Measurements from ENCODE around the gene DLGAP4.

DLGAP4 gene

DNA sequence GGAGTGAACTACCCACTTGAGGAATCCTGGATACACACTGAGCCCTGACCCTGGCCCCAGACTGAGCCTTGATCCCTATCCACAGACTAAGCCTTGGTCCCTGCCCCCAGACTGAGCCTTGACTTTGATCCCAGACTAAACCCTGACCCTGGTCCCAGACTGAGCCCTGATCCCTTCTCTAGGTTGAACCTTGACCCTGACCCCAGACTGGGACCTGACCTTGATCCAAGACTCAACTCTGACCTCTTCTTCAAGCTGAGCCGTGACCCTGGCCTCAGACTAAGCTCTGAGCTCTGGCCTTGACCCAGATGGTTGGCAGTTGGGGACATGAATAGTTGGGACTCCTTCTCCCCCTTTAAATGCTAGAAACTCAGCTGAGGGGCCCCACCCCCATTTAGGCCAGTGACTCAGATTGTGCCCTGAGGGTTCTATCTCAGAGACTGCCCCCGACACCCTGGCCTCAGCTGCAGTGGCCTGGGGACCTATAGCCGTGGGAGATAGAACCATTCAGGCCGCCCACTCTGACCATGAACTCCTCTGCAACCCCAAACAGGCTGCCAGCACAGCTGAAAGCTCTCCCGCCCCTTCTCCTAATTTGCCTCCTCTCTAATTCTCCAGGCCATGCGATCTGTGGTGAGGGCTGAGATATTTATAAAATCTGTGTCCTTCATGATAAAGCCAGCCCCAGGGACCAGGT lies 84.7 kb downstream of the DLGAP4 start:
- H3K4me3 ChIP-seq (ENCODE audit: control insufficient read depth, low read depth, low read length) = no peak overlapping the region
- DNase-seq (ENCODE audit: low read depth) = no peak
- TF ChIP-seq, protein P1, sequence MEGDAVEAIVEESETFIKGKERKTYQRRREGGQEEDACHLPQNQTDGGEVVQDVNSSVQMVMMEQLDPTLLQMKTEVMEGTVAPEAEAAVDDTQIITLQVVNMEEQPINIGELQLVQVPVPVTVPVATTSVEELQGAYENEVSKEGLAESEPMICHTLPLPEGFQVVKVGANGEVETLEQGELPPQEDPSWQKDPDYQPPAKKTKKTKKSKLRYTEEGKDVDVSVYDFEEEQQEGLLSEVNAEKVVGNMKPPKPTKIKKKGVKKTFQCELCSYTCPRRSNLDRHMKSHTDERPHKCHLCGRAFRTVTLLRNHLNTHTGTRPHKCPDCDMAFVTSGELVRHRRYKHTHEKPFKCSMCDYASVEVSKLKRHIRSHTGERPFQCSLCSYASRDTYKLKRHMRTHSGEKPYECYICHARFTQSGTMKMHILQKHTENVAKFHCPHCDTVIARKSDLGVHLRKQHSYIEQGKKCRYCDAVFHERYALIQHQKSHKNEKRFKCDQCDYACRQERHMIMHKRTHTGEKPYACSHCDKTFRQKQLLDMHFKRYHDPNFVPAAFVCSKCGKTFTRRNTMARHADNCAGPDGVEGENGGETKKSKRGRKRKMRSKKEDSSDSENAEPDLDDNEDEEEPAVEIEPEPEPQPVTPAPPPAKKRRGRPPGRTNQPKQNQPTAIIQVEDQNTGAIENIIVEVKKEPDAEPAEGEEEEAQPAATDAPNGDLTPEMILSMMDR (conservative IDR thresholded peaks at IDR 0.05; ENCODE audit: control insufficient read depth, insufficient read depth, low read depth, low read length) = no peak

DNA sequence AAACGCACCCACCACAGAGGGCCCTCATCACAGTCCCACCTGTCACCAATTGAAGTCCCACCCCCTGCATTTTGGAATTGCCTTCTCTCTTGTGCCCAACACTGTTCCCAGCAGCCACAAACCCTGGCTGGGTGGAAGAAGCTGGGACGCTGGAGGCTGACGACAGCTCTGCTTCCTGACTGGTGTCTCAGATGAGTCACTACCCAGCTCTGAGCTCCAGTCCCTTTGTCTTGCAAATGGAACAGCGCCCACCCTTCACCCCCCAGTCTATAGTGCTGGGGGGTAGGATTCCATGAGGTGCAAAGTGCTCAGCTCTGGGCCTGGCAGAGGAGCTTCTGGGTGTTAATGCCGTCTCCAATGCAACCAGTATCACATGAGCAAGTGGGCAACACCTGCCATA lies 85.3 kb downstream of the DLGAP4 start:
- DNase-seq (ENCODE audit: low read depth) = no peak
- no peak overlapping the region for H3K4me3 ChIP-seq (ENCODE audit: control insufficient read depth, low read depth, low read length)
- TF ChIP-seq, protein P1 (conservative IDR thresholded peaks at IDR 0.05; ENCODE audit: control insufficient read depth, insufficient read depth, low read depth, low read length) = no peak

DNA sequence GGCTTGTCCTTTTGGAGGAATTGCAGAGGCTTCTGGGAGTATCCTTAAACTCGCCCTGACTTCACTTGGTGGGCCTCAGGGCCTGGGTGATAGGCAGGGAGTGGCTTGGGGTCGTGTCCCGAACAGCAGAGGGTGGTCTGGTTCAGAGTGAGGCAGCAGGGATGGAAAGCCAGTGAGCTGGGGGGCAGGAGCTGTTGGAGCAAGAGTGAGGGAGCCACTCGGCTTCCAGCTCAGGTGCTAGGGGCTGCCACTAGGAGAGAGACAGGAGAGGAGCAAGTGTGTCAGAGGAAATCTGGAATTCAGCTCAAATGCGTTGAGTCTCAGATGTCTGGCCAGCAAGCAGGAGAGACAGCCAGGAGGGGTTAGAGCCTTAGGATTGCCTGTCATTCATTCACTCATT lies 85.8 kb downstream of the DLGAP4 start:
- DNase-seq (ENCODE audit: low read depth) = no peak
- TF ChIP-seq, protein P1 (conservative IDR thresholded peaks at IDR 0.05; ENCODE audit: control insufficient read depth, insufficient read depth, low read depth, low read length) = no peak

DNA sequence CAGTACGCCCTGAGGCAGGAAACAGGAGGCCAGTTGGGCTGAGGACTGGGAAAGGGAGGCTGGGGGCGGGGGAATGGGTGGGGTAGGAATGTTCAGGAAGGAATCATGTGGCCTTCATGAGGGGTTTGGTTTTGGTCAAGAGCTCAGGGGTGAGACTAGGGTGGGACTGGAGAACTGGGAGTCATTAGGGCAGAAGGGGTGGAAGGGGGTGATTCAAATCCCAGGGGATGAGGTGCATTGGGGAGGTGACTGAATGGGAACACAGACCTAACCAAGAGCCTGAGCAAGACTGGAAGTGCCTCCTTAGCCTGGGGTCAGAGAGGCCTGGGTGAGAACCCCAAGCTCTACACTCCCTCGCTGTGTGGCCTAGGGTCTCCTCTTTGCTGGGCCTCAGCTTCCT lies 86.8 kb downstream of the DLGAP4 start:
- DNase-seq (ENCODE audit: low read depth) = no peak
- no peak overlapping the region for H3K4me3 ChIP-seq (ENCODE audit: control insufficient read depth, low read depth, low read length)
- TF ChIP-seq, protein P1 (conservative IDR thresholded peaks at IDR 0.05; ENCODE audit: control insufficient read depth, insufficient read depth, low read depth, low read length) = no peak

More for the DNA sequence above, 85.8 kb downstream of the DLGAP4 start:
- H3K4me3 ChIP-seq (ENCODE audit: control insufficient read depth, low read depth, low read length) = no peak overlapping the region

DNA sequence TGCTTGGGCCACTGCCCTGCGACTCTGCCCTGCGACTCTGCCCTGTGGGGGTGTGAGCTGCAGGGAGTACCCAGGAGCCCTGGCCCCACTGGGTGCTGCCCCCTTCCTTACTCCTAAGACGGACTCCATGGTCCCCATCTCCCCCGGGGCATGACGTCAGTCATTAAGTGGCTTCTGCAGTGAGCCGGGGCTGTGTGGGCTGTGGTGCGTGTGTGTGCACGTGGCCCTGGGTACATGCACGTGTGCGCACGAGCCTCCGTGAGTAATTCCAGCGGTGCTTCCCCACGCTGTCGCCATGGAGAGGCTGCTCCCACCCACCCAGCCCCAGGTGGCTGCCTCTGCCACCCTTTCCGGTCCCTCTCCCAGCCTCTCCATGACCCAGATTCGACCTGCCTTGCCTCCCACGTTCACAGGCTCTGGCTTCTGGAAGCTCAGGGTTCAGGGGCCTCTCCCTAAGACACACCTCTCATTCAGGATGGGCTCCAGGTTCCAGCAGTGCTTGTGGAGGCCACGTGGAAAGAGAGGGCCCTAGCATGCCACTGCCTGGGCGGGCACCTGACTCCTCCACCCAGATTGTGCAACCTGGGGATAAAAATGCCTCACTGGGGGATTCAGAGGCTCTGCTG lies 88.3 kb downstream of the DLGAP4 start:
- TF ChIP-seq, protein P1 (conservative IDR thresholded peaks at IDR 0.05; ENCODE audit: control insufficient read depth, insufficient read depth, low read depth, low read length) = no peak
- H3K4me3 ChIP-seq (ENCODE audit: control insufficient read depth, low read depth, low read length) = no peak overlapping the region
- DNase-seq (ENCODE audit: low read depth) = peak; percentile 12

DNA sequence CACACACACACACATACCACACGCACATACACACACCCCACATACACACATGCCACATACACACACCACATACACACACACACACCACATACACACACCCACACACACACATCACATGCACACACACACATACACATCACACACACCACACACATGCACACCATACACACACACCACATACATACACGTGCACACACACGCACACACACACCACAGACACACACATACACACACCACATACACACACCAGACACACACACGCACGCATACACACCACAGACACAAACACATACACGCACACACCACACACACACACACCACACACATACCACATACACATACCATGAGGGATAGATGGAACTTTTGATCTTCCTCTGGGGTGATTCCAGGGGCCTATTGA lies 90.2 kb downstream of the DLGAP4 start:
- no peak for DNase-seq (ENCODE audit: low read depth)
- TF ChIP-seq, protein P1 (conservative IDR thresholded peaks at IDR 0.05; ENCODE audit: control insufficient read depth, insufficient read depth, low read depth, low read length) = no peak
- no peak overlapping the region for H3K4me3 ChIP-seq (ENCODE audit: control insufficient read depth, low read depth, low read length)
